RWPE2 (cell line): Measurements from ENCODE around the gene VASH1.

ENCODE experiments used
- ATAC-seq: fragments of 200-7000 bp; cut with Tn5 transposase; 3 replicates; pipeline ENCODE4 v1.9.1; 2021; ENCODE audit warnings: low read depth
- DNase-seq: peaks from one replicate; pipeline ENCODE4 v3.0.0-alpha.2; 2020; ENCODE audit warnings: low spot score
- H3K27ac ChIP-seq: fragments of 450-650 bp; 2 replicates; pipeline ENCODE4 v1.5.1; 2017; ENCODE audit warnings: mild to moderate bottlenecking; ENCODE audit not compliant: poor library complexity, severe bottlenecking
- H3K27me3 ChIP-seq: fragments of 250-450 bp; sonication (Bioruptor Pico); 2 replicates; pipeline ENCODE4 v1.5.1; 2021; ENCODE audit warnings: mild to moderate bottlenecking, moderate library complexity; ENCODE audit not compliant: insufficient read depth, poor library complexity, severe bottlenecking
- H3K36me3 ChIP-seq: fragments of 250-450 bp; sonication (Bioruptor Pico); 2 replicates; pipeline ENCODE4 v1.5.1; 2020; ENCODE audit warnings: low read depth, mild to moderate bottlenecking, moderate library complexity
- H3K4me1 ChIP-seq: fragments of 250-450 bp; sonication (Bioruptor Pico); 2 replicates; pipeline ENCODE4 v1.5.1; 2021; ENCODE audit warnings: mild to moderate bottlenecking, moderate library complexity; ENCODE audit not compliant: insufficient read depth, poor library complexity, severe bottlenecking
- H3K4me3 ChIP-seq: fragments of 250-450 bp; sonication (Bioruptor Pico); 2 replicates; pipeline ENCODE4 v1.5.1; 2021; ENCODE audit warnings: mild to moderate bottlenecking, moderate library complexity; ENCODE audit not compliant: severe bottlenecking
- H3K9me3 ChIP-seq: fragments of 250-450 bp; sonication (Bioruptor Pico); 2 replicates; pipeline ENCODE4 v1.5.1; 2021; ENCODE audit warnings: mild to moderate bottlenecking, moderate library complexity; ENCODE audit not compliant: severe bottlenecking
- CTCF ChIP-seq: fragments of 450-650 bp; IDR thresholded peaks from one replicate; pipeline ENCODE4 v1.5.1; 2017; ENCODE audit warnings: mild to moderate bottlenecking, moderate library complexity; ENCODE audit not compliant: poor library complexity, severe bottlenecking

Gene VASH1

GRCh38 chr14:76761136-76761959 lies at the start of gene VASH1:
VASH1 (plus strand) TSS chr14:76761468; CDS start chr14:76762822, 1,354 bp downstream.
- no peak within 1 kb of the TSS for H3K27ac ChIP-seq
- DNase-seq = peak; percentile 80
- no peaks in the 10 kb centered on the region for H3K36me3 ChIP-seq
- ATAC-seq = peak; percentile 91
- peak within 1 kb of the TSS; percentile 55 for H3K4me3 ChIP-seq
- no peak for TF ChIP-seq CTCF
- no peaks in the 10 kb centered on the region for H3K4me1 ChIP-seq
- H3K27me3 ChIP-seq = peaks cover 5% of the 10 kb centered on the region
- H3K9me3 ChIP-seq = no peaks in the 10 kb centered on the region

- DNase-seq = no peak
- no peak for TF ChIP-seq CTCF
Observed at GRCh38 chr14:76713121-76713520, 48.1 kb upstream of the VASH1 start.

GRCh38 chr14:76714470-76714869 lies 46.8 kb upstream of the VASH1 start:
- Histone ChIP-seq H3K9me3 (no peaks in the 10 kb centered on the region), H3K36me3 (no peaks in the 10 kb centered on the region), H3K27ac (no peak overlapping the region), H3K4me3 (no peak overlapping the region), H3K4me1 (no peaks in the 10 kb centered on the region), H3K27me3 (peaks cover 3% of the 10 kb centered on the region)
- TF ChIP-seq CTCF = no peak
- ATAC-seq = no peak
- no peak for DNase-seq

More at GRCh38 chr14:76713121-76713520, 48.1 kb upstream of the VASH1 start:
- Histone ChIP-seq H3K27ac (no peak overlapping the region), H3K27me3 (peaks cover 3% of the 10 kb centered on the region), H3K9me3 (no peaks in the 10 kb centered on the region), H3K4me3 (no peak overlapping the region), H3K4me1 (no peaks in the 10 kb centered on the region), H3K36me3 (no peaks in the 10 kb centered on the region)
- no peak for ATAC-seq

GRCh38 chr14:76715101-76715500 lies 46.2 kb upstream of the VASH1 start:
- Histone ChIP-seq H3K27ac (no peak overlapping the region), H3K4me3 (no peak overlapping the region), H3K9me3 (no peaks in the 10 kb centered on the region), H3K4me1 (no peaks in the 10 kb centered on the region), H3K27me3 (peaks cover 3% of the 10 kb centered on the region), H3K36me3 (no peaks in the 10 kb centered on the region)
- ATAC-seq (no peak), DNase-seq (no peak)
- TF ChIP-seq CTCF = no peak

GRCh38 chr14:76715511-76716081 lies 45.7 kb upstream of the VASH1 start:
- H3K27ac ChIP-seq = no peak overlapping the region
- DNase-seq = no peak
- no peak for ATAC-seq
- H3K27me3 ChIP-seq = peaks cover 3% of the 10 kb centered on the region
- no peaks in the 10 kb centered on the region for H3K9me3 ChIP-seq
- H3K36me3 ChIP-seq = no peaks in the 10 kb centered on the region
- H3K4me3 ChIP-seq = no peak overlapping the region
- no peaks in the 10 kb centered on the region for H3K4me1 ChIP-seq
- TF ChIP-seq CTCF = no peak
